ENCODE results near the gene KRT3. TPM values are rescaled to one million over a fixed set of nuclear protein-coding genes. Genes with fewer than 3 reads are reported as not detected.

Gene KRT3
- total and polyA plus RNA-seq, 10 of the 15 experiments (the other 5 are each of a cell fraction or from before 2014, with no cell fraction given), result not detected

- CTCF ChIA-PET, result interaction anchor here (1.4 kb wide), 1 partner anchor 99 kb away, joined by 3 read pairs; no protein-coding TSS in a partner anchor
- RAD21 ChIA-PET (ENCODE audit: unreplicated experiment), result no interaction called here
- no peak overlapping the region for H3K9ac ChIP-seq (ENCODE audit: control insufficient read depth, insufficient read depth, low read length)
- H3K27me3 ChIP-seq (replicated peaks in 1 of 2; ENCODE audit: control insufficient read depth in 2 of 2, insufficient read depth in 2 of 2, low read length in 1 of 2), result peaks cover 0 to 5% of the 10 kb centered on the region in 2 experiments; a peak in 3 of 4 replicates
- SMC1A ChIA-PET (ENCODE audit: uncharacterized antibody, unreplicated experiment), result no interaction called here
- ATAC-seq (no peak), FAIRE-seq (no peak), DNase-seq (ENCODE audit: low read depth, low spot score) (no peak)
- POLR2A ChIA-PET, result no interaction called here
- H3K36me3 ChIP-seq (ENCODE audit: control insufficient read depth in 2 of 2, insufficient read depth in 2 of 2, low read length in 1 of 2), result no peaks in the 10 kb centered on the region
- H3K4me1 ChIP-seq (ENCODE audit: control insufficient read depth, insufficient read depth, low read length), result no peaks in the 10 kb centered on the region
- no peaks in the 10 kb centered on the region for H4K20me1 ChIP-seq (ENCODE audit: control insufficient read depth, insufficient read depth)
- intact Hi-C loops (cut with micrococcal nuclease; ENCODE audit: unreplicated experiment) (no loop called here), in situ Hi-C loops (cut with MboI) (no loop called here)
- no peak overlapping the region for H3K4me3 ChIP-seq
- no peak overlapping the region for H3K4me2 ChIP-seq (ENCODE audit: control insufficient read depth, insufficient read depth)
- 12% methylated on average over 4 of the region's 4 CpGs for WGBS (ENCODE audit: insufficient coverage, insufficient replicate concordance, low lambda C conversion rate, missing lambda C conversion rate)
- H3K79me2 ChIP-seq (ENCODE audit: control insufficient read depth, insufficient read depth, low read length), result no peaks in the 10 kb centered on the region
- H3K9me3 ChIP-seq (replicated peaks; ENCODE audit: control insufficient read depth, insufficient read depth, low read length), result no peaks in the 10 kb centered on the region
- H2AFZ ChIP-seq (ENCODE audit: control insufficient read depth, low read depth, low read length), result no peak overlapping the region
- no peak overlapping the region for H3K27ac ChIP-seq (ENCODE audit: control insufficient read depth, insufficient read depth)
- no TSS peak for BruUV-seq (replicated peaks)
- no peak for TF ChIP-seq CTCF (IDR thresholded peaks at IDR 0.05 in 2 of 3, conservative IDR thresholded peaks at IDR 0.05 in 1 of 3; ENCODE audit: control insufficient read depth in 2 of 3, extremely low read depth in 1 of 3, insufficient read depth in 1 of 3, low read depth in 3 of 3, low read length in 3 of 3)
- no peak for TF ChIP-seq MYB (IDR thresholded peaks at IDR 0.05; ENCODE audit: borderline replicate concordance, low read depth, low read length)
- no peak for TF ChIP-seq ZBTB33 (IDR thresholded peaks at IDR 0.05)
- TF ChIP-seq ESRRA (IDR thresholded peaks at IDR 0.05; ENCODE audit: low read length), result no peak
- TF ChIP-seq RAD51 (IDR thresholded peaks at IDR 0.05), result no peak
- no peak for TF ChIP-seq KAT2A (conservative IDR thresholded peaks at IDR 0.05; ENCODE audit: control insufficient read depth, low read depth, low read length)
- TF ChIP-seq SMAD1 (IDR thresholded peaks at IDR 0.05; ENCODE audit: low read depth, partially characterized antibody), result no peak
- TF ChIP-seq MAX (IDR thresholded peaks at IDR 0.05; ENCODE audit: low read depth, low read length), result no peak
- no peak for TF ChIP-seq ZNF687 (IDR thresholded peaks at IDR 0.05)
- no peak for TF ChIP-seq ZNF24 (IDR thresholded peaks at IDR 0.05)
- no peak for TF ChIP-seq SPI1 (IDR thresholded peaks at IDR 0.05; ENCODE audit: borderline replicate concordance, insufficient read depth, low read depth, low read length)
- no peak for TF ChIP-seq CHD2 (IDR thresholded peaks at IDR 0.05; ENCODE audit: borderline replicate concordance, low read depth, low read length)
- no peak for TF ChIP-seq ZNF207 (IDR thresholded peaks at IDR 0.05; ENCODE audit: borderline replicate concordance)
- TF ChIP-seq TCF12 (IDR thresholded peaks at IDR 0.05; ENCODE audit: low read depth, low read length), result no peak
- TF ChIP-seq KDM1A (IDR thresholded peaks at IDR 0.05; ENCODE audit: borderline replicate concordance), result no peak
Observed at GRCh38 chr12:52771505-52771904, 24.4 kb downstream of the KRT3 start.

All from GM12878 (cell line).